HG02981 (cell line): Measurements from ENCODE around the gene PTP4A1.
"Not testable (repeated sequence)": the region's sequence is repeated elsewhere in the genome, so short reads cannot be mapped to it uniquely, and the experiment has no call there.

Source experiments
- ATAC-seq: cut with Tn5 transposase; IDR thresholded peaks from one replicate; pipeline ENCODE4 v1.9.1; 2021; ENCODE audit warnings: mild to moderate bottlenecking, moderate library complexity; ENCODE audit not compliant: unreplicated experiment

Gene PTP4A1

DNA sequence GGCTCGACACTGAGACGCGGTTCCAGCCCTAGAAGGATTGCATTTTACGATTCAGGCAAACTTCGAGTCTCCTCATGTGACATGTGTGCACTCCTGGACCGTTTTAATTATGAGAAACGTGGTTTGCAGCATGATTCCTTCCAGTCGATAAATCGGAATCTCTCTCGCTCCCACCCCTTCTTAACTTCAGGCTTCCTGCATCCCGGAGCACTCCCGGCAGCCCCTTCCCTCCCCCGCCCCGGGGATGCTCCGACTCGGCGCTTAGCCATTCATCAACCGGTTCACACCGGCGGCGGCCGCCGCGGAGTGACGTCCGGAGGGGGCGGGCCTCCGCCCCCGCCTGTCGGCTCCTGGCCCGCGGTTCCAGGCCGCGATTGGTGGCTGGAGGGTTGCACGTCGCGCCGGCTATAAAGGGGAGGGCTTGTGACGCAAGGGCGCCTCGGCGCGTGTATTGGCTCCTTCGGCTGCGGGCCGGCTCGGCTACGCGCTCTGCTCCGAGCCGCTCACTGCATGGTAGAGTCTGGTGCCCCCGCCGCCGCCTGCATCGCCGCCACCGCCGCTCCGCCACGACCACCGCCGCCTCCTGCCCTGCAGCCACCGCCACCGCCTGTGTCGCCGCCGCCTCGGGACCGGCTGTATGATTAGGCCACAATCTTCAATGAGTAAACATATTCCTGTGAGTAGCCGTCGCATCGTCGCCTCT, at the start of gene PTP4A1, which contains the start of gene LOC128125822:
PTP4A1 (plus strand) TSS at position 437 of the 703 bp plus-strand sequence. CDS start 4,401 bp downstream, outside the sequence.
LOC128125822 (plus strand) TSS at position 437 of the 703 bp plus-strand sequence.
- ATAC-seq, result peak; percentile 88

DNA sequence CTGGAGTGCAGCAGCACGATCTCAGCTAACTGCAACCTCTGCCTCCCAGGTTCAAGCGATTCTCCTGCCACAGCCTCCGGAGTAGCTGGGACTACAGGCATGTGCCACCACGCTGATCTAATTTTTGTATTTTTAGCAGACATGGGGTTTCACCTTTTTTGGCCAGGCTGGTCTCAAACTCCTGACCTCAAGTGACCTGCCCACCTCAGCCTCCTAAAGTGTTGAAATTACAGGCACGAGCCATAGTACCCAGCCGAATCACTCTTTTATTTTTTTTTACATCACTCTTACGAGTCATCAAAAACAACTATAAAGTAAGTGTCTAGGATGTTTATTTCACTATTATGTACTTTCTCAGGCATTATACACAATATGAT, 49.4 kb upstream of the PTP4A1 start:
- not testable (repeated sequence) for ATAC-seq

DNA sequence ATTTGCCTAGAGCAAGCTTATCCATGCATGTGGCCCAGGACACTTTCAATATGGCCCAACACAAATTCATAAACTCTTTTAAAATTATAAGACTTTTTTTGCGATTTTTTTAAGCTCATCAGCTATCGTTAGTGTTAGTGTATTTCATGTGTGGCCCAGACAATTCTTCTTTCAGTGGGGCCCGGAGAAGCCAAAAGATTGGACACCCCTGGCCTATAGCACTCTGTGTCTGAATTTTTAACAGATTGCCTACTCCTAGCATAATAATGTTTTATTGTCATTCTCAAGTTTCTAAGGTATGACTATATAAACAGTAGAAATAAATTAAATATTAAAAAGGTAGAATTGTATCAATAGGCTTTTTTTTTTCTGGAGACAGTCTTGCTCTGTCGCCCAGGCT, 48.6 kb upstream of the PTP4A1 start:
- ATAC-seq, result no peak

DNA sequence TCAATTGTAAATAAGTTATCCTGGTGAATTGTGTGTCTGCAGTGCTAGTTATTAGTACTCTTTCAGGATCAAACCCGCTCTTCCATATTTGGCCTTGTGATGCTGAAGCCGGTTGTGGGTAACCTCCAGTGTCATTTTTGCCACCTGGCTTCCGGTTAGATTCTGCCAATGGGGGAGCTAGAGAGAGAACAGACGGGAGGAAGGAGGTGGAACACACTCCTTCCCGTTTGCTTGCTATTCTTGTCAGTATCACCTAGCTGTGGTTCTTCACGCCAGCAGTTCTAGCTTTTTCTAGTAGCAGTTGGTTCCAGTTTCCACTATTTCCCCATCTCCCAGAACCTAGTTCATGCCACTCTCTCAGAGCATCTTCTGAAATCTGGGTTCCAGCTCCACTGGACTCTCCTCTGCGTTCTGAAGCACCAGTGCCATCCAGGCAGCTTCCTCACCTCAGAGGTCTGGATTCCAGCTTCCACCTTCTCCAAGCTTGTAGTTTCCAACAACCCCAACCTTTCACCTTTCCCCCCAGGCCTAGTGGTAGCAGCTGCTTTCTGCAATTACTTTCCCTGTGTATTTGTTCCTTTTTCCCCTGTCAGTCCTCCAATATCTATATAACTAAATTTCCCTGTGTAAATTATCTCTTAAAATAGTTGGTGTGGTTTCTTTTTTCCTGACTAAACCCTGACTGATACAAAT, 46.9 kb upstream of the PTP4A1 start:
- ATAC-seq, result no peak

DNA sequence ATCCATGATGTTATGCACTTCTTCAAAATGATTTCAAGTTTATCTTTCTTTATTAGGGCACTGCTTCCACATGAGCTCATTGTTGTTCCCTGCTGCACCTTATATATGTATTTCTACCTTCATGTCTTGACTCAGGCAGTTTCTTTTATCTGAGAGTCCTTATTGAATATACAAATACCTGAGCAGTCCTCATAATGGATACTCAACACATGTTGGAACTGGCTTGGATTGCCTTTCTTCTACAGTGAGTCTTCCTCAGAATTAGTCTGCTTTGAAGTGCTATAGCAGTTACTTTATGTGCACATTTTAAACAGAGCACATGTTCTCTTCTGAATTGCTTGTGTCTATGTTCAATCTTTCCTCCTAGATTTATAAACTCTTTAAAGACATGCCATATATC, 45.3 kb upstream of the PTP4A1 start:
- ATAC-seq, result no peak

DNA sequence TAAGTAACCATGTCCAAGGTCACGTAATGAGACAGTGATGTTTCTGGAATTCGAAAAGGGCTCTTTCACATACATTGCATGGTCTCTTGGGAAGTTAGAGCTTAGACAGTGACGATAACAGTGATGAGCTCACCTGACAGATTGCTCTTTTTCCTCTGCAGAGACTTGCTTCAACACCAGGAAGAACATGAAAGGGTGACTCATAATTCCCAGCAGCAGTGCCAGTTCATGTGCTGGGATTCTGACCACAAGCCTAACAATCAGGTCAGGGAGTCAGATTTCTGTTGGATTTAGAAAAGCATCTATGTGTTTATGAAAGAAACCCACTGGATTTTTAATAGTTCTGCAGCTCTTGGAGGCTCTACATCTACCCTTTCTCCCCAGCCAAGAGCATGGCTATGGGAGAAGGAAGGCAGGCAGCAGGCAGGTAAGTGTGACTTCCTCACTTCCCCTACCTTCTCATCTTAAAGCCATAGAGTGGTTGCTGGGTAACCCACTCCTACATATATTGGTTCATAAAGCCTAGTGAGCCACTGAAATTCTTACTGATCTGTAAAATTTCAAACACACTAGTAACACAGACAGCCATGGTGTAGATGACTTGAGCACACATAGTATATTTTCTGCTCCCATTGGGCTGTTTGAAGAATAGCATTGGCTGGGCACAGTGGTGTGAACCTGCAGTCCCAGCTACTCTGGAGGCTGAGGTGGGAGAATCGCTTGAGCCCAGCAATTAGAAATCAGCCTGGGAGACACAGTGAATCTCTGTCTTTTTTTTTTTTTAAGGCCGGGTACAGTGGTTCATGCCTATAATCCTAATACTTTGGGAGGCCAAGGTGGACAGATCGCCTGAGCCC, 44.4 kb upstream of the PTP4A1 start:
- ATAC-seq, result no peak

DNA sequence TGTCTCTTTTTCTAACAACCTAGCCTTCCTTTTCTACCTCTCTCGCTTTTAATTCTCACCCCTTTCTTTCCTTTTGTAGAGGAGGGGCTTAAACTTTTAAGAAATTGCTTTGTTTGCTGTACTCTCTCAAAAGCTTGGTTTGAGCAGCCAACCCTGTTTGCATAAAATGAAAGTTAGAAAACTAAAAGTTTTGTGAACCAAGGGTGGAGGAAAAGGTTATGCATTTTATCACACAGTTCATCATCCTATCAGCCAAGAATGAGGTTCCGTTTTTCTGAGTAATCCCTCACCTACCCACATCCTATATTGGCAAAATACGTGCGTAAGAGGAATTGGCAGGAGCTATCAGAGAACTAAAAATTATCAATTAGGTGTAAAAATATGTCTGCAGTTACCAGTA, 42.8 kb upstream of the PTP4A1 start:
- no peak for ATAC-seq

DNA sequence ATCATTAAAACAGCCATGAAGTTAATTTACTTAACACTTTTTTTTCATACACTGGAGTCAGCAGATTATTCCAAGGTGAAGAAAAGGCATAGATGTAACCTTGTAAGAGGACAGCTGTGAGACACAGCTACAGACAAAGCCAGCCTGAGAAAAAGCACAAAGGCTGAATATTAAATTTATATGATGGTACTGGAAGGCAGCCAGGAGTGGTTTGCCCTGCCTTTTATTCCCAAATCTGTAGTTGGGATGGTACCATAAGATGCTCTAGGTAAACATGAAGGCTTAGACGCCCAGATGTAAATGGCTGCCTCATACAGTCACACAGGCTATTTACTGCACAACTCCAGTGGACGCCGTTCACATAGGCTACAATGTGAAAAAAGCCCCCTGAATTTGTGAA, 42.1 kb upstream of the PTP4A1 start:
- ATAC-seq, result no peak

DNA sequence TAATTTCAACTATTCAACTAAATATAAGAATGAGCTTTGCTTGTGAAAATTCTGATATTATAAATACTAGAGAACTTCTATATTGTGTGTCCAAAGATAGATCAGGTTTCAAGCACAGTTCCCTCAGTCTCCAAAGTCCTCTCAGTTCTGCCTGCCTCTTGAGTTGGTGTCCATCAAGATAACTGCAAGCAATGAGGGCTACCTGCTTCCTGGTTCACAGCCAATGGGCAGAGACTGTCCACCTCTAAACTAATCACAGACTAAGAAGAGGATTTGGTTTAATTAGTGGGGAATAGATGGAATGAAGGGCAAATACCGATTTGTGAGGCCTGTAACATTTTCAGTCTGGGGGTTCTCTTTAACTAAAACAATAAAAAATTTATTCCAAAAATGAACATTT, 41.3 kb upstream of the PTP4A1 start:
- ATAC-seq, result no peak

DNA sequence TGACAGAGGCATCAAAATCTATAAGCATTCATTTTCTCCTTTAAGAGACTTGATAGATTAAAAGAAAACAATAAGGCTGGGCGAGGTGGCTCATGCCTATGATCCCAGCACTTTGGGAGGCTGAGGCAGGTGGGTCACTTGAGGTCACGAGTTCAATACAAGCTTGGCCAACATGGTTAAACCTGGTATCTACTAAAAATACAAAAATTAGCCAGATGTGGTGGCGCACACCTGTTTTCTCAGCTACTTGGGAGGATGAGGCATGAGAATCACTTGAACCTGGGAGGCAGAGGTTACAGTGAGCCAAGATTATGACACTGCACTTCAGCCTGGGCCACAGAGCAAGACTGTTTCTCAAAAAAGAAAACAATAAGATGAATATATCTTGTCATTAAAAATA, 39.3 kb upstream of the PTP4A1 start:
- no peak for ATAC-seq

DNA sequence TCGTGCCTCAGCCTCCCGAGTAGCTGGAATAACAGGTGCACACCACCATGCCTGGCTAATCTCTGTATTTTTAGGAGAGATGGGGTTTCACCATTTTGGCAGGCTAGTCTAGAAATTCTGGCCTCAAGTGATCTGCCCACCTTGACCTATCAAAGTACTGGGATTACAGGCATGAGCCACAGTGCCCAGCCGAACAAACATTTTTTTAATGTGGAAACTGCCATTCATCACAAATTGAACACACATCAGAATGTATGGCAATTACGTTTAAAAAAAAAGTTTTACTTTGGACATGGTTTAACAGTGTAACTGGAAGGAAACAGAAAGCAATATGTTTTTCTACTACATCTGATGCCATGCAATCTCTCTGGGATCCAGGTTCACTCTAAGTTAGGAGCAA, 38.3 kb upstream of the PTP4A1 start:
- ATAC-seq, result no peak

DNA sequence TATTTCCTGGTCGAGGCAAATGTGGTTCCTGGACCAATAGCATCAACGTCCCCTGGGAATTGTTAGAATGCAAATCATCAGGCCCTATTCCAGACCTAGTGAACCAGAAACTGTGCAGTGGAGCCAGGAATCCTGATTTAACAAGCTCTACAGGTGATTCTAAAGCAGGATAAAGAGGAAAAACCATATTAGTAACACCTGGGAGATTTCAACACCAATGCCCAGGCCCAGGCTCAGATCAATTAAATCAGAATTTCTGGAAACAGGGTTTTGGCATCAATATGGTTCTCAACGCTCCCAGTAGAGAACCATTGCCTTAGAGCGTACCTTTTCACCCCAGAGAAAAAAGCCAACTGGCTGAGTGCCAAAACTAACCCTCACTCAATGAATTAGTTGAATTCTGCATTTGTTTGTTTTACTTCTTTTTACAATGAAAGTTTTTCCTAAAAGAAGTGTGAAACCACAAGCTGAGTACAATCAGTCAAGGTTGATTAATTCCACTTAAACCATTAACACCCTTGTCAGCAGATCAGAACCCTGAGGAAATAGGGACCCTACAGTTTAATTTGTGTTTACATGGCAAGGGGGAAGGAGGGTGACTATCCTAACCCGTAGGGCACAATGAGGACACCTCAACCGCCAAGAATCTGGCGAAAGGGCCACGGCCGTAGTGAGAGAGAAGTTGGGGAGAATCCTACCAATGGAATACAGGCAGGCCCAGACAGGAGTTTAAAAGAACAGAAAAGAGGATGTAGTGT, 34.9 kb upstream of the PTP4A1 start:
- ATAC-seq, result no peak

DNA sequence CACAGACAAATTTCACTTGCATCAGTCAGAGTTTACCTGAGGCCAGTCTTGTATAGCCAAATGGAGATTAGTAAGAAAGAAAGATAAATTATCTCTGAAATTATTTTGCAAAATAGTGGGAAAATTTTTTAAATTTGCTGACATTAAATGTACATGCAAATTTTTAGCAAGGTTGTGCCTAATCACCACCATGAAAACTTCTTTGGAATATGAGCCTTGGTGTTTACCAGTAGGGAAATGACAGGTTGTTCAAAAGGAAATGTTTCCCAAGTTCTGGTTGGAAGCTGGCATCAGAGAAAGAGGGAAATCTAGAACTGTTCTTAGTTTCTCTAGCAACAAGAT, 34.4 kb upstream of the PTP4A1 start:
- ATAC-seq, result no peak

DNA sequence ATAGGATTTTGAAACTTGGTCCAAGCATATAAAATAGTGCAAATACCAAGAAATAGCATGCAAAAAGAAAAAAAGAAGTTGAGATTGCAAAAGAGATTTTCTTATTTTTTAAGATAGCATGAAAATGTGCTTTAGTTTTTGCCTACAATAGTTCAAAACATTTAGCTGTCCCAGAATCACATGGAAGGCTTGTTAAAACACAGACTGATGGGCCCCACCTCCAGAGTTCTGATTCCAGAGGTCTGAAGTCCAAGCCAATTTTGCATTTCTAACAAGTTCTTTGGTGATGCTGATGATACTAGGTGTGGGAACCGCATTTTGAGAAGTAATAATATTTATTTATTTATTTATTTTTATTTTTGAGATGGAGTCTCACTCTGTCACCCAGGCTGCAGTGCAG, 33.7 kb upstream of the PTP4A1 start:
- no peak for ATAC-seq

DNA sequence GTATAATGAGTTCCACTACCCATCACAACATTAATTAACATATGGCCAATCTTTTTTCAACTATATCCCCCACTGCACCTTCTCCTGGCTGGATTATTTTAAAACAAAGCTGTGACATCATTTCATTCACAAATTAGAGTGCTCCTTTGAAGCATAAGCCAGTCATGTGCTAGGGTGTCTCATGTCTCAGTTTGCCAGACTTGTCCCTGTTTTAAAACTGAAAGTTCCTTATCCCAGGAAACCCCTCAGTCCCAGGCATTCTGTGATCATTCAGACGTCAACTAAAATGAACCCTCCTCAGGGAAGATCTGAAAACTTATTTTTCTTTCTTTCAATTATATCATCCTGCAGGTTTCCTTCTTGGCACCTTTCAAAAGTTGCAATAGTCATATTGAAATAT, 29.3 kb upstream of the PTP4A1 start:
- no peak for ATAC-seq

DNA sequence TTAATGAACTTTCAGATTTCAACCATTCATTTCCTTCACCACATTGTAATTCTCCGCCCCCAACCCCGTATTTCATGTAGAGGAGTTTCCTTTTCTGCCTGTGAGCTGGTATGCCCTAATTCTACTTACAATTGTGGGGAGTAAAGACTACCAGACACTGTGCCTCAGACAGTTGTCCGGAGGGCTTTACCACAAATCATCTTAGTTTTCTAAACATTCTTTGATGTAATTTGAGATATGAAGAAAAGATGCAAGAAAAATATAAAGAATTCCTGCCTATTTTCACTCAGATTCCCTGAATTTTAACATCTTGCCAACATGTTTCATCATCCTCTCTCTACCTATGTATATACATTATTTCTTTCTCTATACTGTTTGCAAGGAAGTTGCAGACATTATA, 28.3 kb upstream of the PTP4A1 start:
- no peak for ATAC-seq

DNA sequence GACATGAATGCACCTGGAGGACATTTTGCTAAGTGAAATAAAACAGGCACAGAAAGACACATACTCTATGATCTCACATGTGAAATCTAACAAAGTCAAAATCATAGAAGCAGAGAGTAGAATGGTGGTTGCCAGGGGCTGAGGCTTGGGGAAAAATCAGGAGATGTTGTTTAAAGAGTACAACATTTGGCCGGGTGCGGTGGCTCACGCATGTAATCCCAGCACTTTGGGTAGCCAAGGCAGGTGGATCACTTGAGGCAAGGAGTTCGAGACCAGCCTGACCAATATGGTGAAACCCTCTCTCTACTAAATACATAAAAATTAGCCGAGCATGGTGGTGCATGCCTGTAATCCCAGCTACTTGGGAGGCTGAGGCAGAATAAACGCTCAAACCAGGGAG, 26.0 kb upstream of the PTP4A1 start:
- ATAC-seq, result no peak

DNA sequence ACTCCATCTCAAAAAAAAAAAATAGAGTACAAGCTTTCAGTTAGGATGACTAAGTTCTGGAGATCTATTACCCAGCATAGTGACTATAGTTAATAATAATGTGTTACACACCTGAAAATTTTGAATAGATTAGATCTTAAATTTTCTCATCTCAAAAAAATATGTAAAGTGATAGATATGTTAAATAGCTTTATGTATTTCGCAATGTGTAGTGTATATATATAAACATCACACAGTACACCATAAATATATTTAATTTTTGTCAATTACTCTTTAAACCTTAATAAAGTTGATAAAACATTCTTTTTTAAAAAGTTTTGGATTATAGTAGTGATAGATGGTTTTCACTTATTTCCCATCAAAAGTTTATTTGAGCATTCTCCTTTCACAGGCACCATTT, 25.6 kb upstream of the PTP4A1 start:
- ATAC-seq, result no peak

DNA sequence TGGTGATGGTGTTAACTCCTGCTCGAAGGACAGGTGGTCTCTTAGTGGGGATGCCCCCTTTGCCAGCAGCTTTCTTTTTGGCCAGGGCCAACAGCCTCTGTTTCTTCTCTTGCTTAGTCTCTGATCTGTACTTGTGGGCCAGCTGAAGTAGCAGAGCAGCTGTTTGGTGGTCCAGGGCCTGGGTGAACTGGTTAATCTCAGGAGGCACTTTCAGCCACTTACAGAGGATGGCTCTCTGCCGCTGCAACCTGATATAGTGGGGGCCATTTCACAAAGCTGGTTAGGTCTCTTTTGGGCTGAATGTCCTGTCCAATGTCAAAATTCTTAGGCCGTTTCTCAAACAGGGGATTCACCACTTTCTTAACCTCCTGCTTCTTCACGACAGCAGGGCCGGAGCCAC, 23.2 kb upstream of the PTP4A1 start:
- no peak for ATAC-seq

DNA sequence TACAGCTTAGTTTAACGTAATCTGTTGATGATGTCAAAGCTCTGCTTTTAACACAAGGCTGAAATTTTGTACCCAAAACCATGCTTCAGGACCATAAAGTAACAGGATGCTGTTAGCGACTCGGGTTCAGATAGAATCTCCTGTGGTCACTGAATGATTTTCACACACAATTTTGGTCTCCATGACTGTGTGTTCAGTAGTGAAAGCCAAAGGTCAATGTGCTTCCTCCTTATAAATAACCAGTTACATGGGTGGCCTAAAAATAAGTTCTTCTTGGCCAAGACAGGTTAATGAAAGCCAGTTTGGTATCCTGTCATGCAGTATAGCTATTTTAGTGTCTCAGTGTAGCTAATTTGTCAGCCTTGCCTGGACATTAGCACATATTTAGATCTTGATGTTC, 19.1 kb upstream of the PTP4A1 start:
- peak; percentile 99 for ATAC-seq

DNA sequence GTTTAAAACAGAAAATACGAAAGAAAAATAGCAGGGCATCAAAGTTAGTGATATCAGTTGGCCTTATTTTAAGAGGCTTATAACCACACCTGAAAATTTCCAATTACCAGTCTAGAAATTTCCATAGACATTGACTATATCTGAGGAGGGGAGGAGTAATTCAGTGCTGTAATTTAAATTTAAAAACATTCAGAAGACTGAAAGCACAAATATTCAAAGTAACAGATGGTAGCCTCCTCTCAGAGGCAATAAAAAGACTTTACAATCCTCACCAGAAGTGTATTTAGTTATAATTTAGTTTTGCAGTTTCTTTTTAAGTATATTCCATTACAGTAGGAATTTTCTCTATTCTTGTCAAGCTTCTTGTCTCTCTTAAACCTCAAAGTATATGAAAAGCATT, 18.4 kb upstream of the PTP4A1 start:
- no peak for ATAC-seq
